ENCODE results near the gene LAD1. TPM values are rescaled to one million over a fixed set of nuclear protein-coding genes. Genes with fewer than 3 reads are reported as not detected.

LAD1 gene
- total RNA-seq, 1 experiment from 2014 or later: not detected

GRCh38 chr1:201419746-201420607, 20.9 kb upstream of the LAD1 start:
- no peak for DNase-seq (ENCODE audit: extremely low read depth, low read depth)

- no peak for DNase-seq (ENCODE audit: extremely low read depth, low read depth)
Measured at GRCh38 chr1:201419256-201419655, 20.1 kb upstream of the LAD1 start.

DNA sequence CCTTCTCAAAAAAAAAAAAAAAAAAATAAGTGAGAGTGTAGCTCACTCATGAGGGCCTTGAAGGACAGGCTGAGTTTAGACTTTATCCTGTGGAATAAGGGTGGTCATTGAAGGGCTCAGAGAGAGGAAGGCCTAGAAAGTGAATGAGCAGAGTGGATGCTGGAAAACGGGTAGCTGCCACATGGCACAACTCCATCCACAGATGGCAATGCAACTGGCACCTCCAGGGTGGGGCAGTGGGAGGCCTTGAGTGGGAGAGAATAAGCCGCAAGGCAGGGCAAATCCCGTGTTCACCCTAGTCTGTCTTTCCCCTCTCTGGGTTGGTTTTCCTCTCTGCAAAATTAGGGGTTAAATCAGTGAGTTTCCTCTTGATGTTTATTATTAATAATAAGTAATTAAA, 19.3 kb upstream of the LAD1 start:
- DNase-seq (ENCODE audit: extremely low read depth, low read depth): no peak

- no peak for DNase-seq (ENCODE audit: extremely low read depth, low read depth)
Measured at GRCh38 chr1:201414051-201414738, 15.1 kb upstream of the LAD1 start.

GRCh38 chr1:201411292-201411691, 12.2 kb upstream of the LAD1 start:
- DNase-seq (ENCODE audit: extremely low read depth, low read depth): no peak

GRCh38 chr1:201409440-201409839, 10.3 kb upstream of the LAD1 start:
- no peak for DNase-seq (ENCODE audit: extremely low read depth, low read depth)

DNA sequence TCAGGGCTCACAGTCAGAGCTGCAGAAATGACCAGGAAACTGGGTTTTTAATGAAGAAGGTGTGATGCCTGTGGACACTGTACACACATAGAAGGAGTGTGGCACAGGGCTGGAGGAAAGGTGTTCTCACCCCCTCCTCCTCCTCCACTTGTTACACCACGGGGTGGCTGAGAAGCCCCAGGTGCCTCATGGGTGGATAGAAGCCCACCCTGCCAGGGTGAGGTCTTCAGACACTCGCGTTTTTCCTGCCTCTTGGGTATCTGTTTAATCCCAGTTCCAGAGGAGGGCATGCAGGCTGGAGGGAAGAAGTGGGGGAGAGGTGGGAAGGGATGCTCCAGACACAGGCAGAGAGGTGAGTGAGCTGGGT, 9.7 kb upstream of the LAD1 start:
- no peak for DNase-seq (ENCODE audit: extremely low read depth, low read depth)

DNA sequence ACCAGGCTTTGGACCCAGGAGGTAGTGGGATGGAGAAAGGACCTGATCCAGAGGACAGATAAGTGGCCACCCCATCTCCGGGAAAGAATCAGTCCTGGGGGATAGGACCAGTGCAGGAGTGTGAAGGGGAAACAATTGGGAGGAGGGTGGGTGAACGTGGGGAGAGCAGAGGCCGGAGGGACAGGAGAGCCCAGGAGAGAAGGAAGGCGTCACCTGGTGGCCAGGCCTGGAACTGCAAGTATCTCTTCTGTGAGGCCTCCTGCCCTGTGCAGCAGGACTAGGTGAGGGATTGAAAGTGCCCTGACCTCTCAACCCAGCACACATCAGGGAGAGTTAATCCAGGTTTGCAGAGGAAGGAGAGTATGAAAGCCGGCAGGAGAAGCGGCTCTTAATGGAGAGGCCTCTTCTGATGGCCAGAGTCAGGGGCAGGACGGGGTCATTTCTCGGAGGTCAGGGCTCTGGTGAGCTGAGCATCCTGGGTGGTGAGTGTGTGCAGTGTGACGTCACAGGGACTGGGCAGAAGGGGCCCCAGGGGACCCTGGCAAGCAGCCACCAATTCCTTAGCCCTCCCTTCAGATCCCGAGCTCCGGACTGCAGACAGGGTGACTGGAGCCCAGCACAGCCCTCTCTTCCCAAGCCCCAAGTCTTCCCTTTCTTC, 9.2 kb upstream of the LAD1 start:
- peak; percentile 77 for DNase-seq (ENCODE audit: extremely low read depth, low read depth)

GRCh38 chr1:201406831-201407406, 7.8 kb upstream of the LAD1 start:
- DNase-seq (ENCODE audit: extremely low read depth, low read depth): no peak

GRCh38 chr1:201405484-201405831, 6.3 kb upstream of the LAD1 start:
- no peak for DNase-seq (ENCODE audit: extremely low read depth, low read depth)

DNA sequence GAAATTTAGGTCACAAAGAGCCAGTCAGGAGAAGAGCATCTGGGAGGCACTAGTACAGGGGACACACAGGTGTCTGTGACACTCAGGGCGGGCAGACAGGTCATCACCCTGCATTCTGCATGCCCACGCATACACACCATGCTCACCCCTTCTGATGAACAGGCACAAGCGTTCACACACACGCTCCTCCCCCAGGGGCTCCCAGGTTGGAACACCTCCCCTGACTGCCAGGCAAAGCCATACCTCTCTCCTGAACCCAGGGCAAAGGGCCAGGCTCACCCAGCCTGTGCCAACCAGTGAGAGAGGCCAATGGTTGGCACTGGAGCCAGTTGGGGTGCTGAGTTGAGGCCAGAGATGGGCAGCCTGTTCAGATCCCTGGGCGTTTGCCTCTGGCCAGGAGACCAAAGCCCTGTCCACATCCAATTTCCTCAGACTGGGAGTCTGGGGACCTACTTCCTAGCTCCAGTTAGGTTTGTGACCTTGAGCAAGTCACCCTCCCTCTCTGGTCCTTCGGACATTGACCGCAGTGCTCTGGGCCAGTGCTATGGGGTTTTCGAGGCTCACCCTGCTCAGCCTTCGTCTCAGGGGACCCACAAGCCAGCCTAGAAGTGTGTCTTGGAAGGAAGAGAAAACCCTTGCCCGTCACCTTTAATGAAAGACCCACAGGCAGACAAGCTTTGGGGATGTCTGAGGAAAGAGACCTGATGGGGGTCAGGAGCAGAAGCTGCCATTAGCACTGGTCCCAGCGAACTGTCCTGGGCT, 5.8 kb upstream of the LAD1 start:
- DNase-seq (ENCODE audit: extremely low read depth, low read depth): no peak

- DNase-seq (ENCODE audit: extremely low read depth, low read depth): no peak
Measured at GRCh38 chr1:201404055-201404454, 4.9 kb upstream of the LAD1 start.

DNA sequence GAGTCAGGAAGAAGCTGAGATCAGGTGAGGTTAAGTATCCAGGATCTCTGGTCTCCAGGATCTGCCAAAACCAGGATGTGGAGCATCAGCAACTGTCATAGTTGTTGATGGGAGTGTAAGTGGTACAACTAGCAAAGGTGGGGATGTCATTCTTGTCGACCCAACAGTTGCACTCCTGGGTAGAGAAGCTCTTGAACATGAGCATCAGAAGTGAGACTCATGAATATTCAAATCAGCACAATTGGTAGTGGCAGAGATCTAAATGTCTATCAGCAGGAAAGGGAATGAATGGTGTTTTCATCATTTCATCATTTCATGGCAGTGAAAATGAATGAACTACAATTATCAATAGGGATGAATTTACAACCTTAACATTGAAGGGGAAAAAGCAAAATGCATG, 4.2 kb upstream of the LAD1 start:
- DNase-seq (ENCODE audit: extremely low read depth, low read depth): no peak

GRCh38 chr1:201401700-201402099, 2.6 kb upstream of the LAD1 start:
- no peak for DNase-seq (ENCODE audit: extremely low read depth, low read depth)

- no peak for DNase-seq (ENCODE audit: extremely low read depth, low read depth)
Measured at GRCh38 chr1:201400852-201401230, 1.7 kb upstream of the LAD1 start.

DNA sequence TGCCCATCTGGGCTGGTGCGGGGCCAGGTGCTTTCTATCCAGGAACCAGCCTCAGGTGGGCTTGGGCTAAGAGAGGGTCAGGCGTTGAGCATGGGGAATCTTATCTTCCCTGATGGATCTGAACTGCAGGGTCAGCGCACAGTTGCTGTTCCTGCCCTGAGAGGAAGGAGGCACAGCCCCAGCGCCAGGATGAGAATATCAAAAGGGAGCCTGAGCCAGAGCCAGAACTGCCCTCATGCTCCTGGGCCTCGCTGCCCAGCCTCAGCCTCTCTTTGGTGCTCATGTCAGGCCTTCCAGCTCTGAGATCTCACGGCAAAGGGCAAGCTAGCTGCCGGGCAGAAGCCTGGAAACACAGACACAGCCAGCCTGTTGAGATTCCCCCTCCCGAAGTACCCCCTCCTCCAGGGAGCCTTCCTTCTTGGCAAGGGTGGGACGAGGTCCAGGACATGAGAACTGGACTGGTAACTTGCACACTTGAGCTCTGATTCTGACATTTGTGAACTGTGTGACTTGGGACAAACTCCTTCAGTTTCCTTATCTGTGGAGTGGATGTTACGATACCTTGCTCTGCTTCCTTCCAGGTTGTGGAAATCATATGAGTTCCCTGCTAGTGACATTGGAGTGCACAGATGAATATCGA, 1.2 kb upstream of the LAD1 start:
- no peak for DNase-seq (ENCODE audit: extremely low read depth, low read depth)

DNA sequence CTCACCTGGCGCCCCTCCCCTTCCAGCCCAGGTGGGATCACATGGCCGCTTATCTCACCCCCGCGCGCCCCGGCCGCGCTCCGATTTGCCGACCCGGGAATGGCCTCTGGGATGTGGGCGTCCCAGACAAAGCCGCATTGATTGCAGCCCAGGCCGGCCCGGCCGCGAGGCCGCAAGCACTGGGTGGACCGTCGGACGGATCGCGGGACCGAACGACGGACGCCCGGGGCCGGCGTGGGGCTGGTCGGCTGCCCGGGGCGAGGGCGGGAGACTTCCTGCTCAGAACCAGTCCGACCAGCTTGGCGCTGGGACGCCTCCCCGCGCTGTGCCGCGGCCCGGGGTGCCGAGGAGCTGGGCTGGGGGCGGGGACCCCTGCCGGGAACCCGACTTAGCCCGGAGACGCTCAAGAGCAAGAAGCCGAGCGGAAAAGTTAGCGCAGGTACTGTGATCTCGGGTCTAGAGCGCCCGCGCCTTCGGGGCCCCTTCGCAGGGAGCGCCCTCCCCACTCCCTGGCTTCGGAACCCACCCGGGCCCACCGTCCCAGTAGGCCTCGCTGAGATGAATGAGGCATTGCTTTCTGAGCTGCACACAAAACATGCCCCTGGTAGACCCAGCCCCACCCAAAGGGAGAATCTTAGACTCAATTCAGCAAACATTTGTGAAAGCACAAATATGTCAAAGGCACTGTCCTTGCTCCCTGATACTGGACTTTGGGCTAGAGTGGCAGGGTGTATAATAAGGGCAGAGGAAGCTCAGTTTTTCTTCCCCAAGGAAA, 415 bp upstream of the LAD1 start:
- no peak for DNase-seq (ENCODE audit: extremely low read depth, low read depth)

- DNase-seq (ENCODE audit: extremely low read depth, low read depth): no peak
Measured at GRCh38 chr1:201397675-201398074, 1.4 kb downstream of the LAD1 start.

- no peak for DNase-seq (ENCODE audit: extremely low read depth, low read depth)
Measured at GRCh38 chr1:201396861-201397464, 2.2 kb downstream of the LAD1 start.
